Medulla oblongata (tissue), 1 donor: Measurements from ENCODE around the gene TMEM256.

ENCODE experiments used
- DNase-seq: peaks from one replicate; pipeline ENCODE4 v3.0.0-alpha.2; 2015; ENCODE audit errors: extremely low spot score

TMEM256 gene

DNA sequence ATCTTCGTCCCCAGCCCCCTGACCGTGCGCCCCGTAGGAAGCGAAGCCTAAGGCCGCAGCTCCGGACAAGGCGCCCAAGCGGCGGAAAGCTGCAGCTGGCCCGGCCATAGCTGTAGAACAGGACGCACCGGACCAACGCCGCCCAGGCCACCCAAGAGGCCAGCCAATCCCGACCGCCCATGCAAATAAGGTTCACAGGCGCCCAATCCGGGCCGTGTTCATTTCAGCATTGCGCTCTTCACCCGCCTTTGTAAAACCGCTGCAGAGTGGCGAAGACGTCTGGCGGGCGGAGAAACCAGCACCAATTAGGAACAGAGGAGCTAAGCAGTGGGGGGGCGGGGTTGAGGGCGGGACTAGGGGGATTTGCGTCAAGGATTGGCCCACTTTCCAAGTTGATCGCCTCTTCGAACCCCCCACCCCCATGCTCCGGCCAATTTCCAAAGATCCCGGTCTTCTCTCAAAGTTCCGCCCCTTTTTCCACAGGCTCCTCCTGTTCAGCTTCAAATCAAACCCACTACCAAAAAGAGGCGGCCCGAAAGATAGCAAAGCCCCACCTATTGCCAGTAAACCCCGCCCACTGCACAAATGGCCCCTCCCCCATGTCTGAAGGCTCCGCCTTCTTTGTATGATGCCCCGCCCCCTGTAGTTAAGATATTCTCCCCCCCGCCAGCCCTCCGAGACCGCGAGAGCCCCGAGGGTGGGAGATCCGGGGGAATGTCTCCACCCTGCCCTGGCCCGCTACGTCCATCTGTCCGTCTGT is at the start of gene TMEM256:
TMEM256 (minus strand) TSS at position 121 of the 760 bp plus-strand sequence; CDS start at position 108, 13 bp downstream.
- peak; percentile 100 for DNase-seq

DNA sequence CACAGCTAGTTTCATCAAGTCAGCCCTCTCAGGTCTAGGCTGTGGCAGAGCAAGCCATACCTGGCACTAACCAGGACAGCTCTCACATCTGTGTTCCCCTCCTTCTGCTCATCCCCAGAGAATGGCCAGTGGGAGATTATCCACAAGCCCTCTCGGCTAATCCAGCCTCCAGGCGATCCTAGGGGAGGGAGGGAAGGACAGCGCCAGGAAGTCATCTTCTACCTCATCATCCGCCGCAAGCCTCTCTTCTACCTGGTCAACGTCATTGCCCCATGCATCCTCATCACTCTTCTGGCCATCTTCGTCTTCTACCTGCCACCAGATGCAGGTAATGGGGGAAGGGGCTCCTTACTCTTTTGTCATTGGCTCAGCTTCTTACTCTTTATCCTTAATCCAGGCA is 44.6 kb upstream of the TMEM256 start:
- no peak for DNase-seq

DNA sequence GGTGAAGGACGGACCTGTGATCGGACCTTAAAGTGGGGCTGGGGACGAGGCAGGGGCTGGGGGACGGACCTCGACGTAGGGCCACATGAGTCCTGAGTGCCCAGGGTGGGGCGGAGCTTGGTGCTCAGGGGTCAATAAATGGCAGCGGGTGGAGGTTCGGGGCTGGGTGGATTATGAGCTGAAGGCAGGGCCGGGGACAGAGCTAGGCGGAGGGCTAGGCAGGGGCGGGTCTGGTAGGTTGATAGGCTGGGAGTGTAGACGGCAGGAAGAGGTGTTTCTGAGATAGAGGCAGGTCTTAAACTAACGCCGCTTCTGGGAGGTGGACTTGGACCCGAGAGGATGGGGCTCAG is 41.7 kb upstream of the TMEM256 start:
- no peak for DNase-seq

DNA sequence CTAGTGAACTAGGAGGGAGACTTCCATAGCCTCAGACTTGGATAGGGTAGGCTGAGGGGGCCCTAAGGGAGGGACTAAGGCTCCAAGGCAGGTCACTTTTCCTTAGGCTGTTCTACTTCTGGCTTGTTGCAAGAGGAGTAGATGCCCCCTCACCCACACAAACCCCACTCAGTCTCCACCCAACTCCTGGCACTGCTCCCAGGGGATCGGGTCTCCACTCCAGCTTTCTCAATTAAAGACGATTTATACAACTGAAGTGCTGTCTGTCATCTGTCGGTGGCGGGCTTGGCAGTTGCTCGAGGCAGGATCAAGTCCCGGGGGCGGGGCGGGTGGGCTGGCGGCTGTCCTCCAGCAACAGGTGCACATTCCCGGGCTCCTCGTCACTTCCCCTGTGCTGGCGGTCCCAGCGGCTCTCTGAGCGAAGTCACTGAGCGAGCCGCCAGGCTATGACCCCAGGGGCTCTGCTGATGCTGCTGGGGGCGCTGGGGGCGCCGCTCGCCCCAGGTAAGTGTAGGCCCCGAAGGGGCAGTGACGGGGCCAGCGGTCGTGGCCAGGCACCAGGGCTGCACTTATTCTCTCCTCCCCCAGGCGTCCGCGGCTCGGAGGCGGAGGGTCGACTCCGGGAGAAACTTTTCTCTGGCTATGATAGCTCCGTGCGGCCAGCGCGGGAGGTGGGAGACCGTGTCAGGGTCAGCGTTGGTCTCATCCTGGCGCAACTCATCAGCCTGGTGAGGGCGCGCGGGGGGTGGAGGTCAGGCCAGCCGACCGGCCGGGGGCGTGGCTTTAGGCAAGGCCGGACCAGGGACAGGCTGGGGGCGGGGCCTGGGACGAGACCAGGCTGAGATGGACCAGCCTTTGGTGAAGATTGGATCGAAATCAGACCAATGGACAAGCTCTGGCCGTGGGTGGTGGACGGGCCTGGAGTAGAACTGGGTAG is 41.1 kb upstream of the TMEM256 start, which contains the start of gene CHRNB1:
CHRNB1 (plus strand) TSS at position 380 of the 937 bp plus-strand sequence; CDS start at position 447, 67 bp downstream.
- DNase-seq, result peak; percentile 82

DNA sequence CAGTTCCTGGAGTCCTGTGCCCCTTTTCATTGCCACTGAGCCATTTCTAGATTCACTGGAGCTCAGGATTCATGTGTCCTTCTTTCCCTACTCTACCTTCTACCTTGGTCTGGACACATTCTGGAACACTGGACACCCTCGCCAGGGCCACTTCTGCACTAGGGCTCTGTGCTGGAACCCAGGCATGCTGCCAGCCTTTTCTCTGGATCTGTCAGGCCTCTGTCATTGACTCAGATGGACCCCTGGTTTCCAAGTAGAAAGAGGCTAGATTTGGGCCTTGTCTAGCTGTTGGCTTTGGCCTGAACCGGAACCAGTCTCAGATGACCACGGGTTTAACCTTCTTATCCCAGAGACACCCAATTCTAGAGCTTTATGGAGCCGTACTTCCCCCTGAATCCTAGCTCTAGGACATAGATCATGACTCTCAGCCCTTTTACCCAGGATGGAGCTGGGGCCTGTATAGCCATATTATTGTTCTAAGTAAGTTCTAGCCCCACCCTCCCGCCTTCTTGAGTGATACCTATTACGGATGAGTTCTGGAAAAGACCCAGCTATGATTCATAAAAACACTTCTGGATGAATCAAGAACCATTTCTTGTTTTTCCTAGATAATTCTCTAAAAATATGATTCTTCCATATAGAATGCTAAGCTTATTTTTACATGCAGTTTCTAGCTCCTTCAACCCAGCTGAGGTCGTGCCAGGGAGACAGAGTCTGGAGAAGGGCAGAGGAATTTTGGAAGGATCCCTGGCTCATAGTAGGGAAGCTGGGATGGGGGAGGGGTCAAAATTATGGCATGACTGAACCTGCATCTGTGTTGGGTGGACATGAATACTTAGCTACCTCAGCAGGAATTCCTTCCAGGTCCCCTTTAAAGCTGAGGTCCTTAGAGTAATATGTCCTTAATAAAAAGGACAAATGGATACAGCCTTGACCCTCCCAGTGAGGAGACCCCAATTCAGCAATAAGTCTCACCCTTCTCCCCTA is 39.9 kb upstream of the TMEM256 start:
- no peak for DNase-seq

DNA sequence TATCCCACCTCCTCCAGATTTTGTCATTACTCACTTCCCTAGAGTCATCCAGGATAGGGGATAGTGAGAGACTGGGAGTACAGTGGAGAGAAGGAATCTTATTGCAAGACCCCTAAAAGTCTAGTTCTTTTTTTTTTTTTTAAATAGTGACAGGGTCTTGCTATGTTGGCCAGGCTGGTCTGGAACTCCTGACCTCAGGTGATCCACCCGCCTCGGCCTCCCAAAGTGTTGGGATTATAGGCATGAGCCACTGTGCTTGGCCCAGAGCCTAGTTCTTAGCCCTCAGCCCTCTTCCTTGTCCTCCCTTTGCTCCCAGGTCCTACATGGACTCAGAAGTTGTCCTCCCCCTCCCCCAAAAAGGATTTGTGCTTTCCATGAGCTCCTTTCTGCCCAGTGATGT is 38.2 kb upstream of the TMEM256 start:
- no peak for DNase-seq

DNA sequence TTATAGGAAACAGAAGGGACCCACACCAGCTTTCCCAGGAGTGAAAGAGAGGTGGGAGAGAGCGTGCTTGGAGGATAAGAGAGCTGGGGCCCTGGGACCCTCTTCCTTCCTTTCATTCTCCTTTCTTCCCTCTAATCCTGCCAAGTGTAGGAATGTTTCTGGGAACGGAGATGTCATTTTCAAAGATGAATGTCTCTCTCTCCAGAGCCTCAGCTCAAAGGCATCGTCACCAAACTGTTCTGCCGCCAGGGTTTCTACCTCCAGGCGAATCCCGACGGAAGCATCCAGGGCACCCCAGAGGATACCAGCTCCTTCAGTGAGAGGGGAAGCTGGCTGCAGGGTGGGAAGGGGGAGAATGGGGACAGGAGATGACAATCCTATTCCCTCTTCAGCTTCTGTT is 37.4 kb upstream of the TMEM256 start:
- no peak for DNase-seq

DNA sequence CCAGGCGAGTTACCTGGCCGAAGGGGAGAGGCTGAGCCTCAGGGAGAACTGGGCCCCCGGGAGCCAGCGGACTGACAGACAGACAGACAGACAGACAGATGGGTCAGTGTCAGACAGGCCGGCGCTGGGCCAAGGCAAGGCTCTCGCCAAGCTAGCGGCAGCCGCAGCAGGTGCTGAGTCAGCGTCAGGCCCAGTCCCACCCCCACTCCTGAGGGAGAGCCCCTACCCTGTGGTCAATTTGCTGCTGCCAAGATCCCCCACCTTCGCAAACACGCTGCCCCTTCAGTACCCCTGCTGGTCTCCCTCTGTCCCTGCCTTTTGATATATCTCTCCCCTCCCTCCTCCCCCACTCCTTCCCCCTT is 36.9 kb upstream of the TMEM256 start:
- no peak for DNase-seq

DNA sequence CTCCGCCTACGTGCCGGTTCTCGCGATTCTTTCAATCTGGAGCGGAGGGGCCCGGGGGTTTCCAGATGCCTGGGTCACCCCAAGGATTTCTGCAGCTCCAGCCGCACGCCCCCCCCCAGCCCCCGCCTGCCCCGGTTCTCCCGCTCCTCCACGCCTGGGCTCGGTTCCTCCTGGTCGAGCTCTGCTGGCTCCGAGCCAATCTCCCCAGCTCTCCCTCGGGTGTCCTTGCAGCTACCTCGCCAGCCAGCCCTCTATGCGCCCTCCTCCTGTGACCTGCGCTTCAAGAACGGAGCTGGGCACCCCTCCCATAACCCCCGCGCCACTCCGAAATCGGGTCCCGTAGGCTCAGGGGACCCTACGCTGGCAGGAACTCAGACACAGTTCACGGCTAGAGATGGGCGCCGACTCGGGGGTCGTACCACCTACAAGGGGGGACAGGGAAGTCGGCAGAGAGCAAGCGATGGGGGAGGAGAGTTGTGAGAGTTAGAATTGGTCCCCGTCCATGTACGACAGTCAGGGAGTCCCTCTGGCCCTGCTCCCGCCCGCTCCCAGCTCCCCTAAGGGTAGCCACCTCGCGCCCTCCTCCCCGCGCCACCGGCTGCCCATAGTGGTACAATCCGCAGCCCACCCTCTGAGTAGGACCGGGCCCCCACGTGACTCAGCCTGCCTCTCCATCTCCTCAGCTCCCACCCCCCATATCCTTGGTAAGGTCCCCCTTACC is 36.4 kb upstream of the TMEM256 start:
- DNase-seq, result peak; percentile 28

DNA sequence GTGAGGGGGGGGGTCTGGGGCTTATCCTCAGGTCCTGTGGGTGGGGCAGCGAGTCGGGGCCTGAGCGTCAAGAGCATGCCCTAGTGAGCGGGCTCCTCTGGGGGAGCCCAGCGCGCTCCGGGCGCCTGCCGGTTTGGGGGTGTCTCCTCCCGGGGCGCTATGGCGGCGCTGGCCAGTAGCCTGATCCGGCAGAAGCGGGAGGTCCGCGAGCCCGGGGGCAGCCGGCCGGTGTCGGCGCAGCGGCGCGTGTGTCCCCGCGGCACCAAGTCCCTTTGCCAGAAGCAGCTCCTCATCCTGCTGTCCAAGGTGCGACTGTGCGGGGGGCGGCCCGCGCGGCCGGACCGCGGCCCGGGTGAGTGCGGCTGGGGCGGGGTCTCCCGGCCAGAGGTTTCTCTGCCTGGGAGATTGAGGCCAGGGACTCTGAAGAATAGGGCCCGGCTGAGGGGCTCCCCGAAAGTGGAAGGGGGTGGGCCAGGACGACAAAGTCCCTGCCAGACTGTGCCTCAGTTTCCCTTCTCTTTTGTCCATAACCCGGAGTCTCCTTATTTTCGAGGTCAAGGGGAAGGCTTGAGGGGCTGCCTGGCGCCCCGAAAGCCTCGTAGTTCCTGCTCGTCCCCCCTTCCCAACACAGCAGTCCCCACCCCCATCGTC is 35.7 kb upstream of the TMEM256 start, which contains the start of gene FGF11:
FGF11 (plus strand) TSS at position 51 of the 651 bp plus-strand sequence; CDS start at position 160, 109 bp downstream.
- no peak for DNase-seq

DNA sequence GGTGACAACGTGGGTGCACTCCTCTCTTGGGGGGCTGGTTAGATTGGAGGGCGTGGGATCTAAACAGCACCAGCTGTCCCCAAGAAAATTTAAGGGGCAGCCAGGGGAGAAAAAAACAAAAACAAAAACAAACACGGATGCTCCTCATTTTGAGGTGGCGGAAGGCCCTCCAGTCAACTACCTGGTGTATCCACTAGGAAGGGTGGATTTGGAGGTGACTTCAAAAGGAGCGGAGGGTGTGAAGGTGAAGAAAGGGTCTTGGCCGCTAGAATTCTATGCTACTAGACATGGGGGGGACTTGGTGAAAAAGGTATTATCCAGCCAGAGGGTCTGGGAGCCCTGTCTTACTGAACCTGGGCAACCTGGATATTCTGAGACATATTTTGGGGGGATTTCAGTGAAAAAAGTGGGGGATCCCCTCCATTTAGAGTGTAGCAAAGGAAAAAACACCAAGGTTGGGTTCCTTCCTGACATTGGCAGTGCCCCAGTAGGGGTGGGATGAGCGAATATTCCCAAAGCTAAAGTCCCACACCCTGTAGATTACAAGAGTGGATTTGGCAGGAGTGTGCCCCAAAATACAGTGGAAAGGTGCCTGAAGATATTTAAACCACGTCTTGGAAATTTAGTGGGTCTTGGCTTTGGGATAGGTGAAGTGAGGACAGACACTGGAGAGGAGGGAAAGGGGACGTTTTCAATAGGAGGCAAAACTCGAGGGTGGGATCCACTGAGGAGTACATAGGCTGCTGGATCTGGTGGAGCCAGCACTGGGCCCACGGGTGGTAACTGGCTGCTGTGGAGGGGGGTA is 35.0 kb upstream of the TMEM256 start:
- DNase-seq, result no peak

DNA sequence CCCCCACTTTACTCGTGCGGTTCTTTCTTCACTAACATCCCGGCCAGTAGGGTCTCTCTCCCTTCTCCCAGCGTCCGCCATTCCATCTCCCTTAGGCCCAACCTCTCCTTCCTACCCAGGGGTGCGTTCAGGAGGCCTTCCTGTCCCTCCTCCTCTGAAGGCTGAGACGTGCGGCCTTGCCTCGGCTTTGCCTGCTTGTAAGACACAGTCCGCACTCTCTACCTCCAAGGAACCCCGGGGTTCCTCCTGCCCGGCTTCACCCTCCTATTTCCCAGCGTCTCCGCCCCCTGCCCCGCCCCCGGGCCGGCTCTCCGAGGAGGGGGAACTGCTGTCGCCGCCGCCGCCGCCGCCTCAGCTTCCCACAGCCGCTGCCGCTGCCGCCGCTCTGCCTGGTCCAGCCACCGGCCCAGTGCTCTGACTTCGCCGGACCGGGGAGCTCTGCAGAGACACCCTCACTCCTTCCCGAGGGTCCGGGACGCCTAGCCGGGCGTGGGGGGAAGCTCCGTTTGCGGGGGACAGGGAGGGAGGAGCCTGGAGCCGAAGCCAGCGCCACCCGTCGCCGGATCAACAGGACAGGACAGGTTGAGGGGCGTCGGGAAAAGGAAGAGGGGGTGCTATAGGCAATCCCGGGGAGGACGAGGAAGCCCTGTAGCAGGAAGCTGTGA is 34.2 kb upstream of the TMEM256 start:
- DNase-seq, result peak; percentile 69

DNA sequence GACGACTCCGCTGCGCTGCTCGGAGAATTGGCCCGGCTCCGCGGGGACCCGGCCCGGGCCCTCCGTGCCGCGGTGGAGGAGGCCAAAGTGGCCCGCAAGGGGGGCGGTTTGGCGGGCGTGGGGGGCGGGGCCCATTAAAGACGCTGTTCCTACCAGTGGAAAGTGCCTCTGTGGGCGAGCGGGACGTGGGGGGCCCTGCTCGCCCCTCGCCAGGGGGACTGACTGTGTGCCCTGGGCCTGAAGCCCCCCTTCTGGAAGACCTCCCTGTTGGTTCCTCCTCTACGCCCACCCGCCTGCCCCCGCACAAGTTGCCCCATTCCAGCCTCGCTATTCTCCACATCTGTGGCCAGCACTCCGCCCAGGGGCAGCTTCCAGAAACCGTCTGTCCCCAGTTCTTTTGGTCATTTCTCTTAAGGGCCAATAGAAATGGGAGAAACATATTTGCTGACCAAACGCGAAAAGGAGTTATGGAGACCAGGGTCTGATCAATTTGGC is 33.5 kb upstream of the TMEM256 start:
- DNase-seq, result no peak

DNA sequence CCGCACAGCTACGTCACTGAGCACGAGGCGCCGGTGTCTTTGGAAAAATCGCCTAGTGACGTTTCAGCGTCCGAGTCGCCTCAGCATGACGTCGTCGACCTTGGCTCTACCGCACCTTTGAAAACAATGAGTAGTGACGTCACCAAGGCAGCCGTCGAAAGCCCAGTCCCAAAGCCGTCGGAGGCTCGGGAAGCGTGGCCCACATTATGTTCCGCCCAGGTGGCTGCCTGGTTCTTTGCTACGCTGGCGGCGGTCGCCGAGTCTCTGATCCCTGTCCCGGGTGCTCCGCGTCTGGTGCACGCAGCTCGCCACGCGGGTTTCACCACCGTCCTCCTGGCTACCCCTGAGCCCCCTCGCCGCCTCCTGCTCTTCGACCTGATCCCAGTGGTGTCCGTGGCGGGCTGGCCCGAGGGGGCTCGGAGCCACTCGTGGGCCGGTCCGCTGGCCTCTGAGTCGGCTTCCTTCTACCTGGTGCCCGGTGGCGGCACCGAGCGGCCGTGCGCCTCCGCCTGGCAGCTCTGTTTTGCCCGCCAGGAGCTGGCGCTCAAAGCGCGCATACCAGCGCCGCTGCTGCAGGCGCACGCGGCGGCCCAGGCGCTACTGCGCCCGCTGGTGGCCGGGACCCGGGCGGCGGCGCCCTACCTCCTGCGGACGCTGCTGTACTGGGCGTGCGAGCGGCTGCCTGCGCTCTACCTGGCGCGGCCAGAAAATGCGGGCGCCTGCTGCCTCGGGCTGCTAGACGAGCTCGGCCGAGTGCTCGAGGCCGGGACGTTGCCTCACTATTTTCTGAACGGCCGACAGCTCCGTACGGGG is 32.9 kb upstream of the TMEM256 start:
- peak; percentile 82 for DNase-seq

DNA sequence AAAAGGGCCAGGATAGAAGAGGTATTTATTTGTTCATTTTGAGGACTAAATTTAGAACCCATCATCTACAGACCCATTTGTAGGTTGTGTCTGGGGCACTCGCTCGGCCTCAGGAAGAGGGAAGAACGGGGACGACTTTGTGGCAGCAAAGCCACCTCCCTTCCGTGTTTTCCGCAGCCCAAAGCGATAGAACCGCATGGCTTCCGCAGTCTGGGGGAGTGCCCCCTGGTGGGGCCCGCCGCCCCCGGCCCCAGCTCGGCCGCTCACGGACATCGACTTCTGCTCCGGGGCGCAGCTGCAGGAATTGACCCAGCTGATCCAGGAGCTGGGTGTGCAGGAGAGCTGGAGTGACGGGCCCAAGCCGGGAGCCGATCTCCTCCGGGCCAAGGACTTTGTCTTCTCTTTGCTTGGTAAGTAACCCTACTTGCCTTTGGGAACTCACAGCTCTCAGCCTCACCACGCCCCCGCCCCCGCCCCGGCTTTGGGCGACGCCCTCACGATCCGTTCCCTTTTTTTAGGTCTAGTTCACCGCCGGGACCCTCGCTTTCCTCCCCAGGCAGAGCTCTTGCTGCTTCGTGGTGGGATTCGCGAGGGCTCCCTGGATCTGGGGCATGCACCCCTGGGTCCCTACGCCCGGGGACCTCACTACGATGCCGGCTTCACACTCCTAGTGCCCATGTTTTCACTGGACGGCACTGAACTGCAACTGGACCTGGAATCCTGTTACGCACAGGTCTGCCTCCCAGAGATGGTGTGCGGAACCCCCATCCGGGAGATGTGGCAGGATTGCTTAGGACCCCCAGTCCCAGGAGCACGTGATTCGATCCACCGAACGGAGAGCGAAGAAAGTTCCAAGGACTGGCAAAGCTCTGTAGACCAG is 32.0 kb upstream of the TMEM256 start:
- DNase-seq, result no peak

DNA sequence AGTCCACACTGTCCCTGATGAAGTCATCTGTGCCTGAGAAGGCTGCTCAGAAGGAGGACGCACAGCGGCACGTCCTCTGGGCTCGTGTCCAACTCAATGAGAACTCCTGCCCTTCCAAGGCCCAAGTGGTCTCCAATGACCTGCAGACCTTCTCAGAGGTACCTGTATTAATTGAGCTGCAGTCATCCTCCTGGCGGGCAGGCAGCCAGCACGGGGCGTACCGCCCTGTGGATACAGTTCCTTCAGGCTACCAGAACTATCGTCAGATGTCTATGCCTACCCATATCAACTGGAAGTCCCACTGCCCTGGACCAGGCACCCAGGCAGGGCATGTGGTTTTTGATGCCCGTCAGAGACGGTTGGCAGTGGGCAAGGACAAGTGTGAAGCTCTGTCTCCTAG is 28.4 kb upstream of the TMEM256 start:
- no peak for DNase-seq

DNA sequence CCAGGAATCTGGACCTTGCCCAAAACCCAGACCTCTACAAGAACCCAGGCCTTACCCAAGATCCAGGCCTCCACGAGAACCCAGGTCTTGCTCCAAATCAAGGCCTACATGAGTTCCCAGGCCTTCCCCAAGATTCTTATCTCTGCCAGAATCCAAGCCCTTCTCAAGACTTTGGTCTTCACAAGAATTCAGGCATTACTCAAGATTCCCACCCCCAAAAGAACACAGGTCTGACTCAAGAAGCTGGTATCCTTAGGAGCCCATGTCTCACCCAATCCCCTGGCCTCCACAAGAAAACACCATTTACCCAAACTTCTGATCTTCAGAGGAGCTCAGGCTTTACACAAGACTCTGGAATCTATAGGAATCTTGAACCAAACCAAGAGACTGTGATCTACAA is 27.3 kb upstream of the TMEM256 start:
- DNase-seq, result no peak
